ENCODE measurements around the gene DNAJC4.

- peak; percentile 96 for TF ChIP-seq POLR2A (IDR thresholded peaks at IDR 0.05; ENCODE audit: extremely low read depth, insufficient read length)
- TF ChIP-seq MAX (IDR thresholded peaks at IDR 0.05; ENCODE audit: low read depth, low read length) = peak; percentile 93
- TF ChIP-seq CTCF (IDR thresholded peaks at IDR 0.05; ENCODE audit: low read depth, low read length) = no peak
Measured at GRCh38 chr11:64185175-64185692, 45.1 kb upstream of the DNAJC4 start.
